HG03159 (cell line): Measurements from ENCODE around the gene TXNIP.

ENCODE experiments used
- ATAC-seq: cut with Tn5 transposase; IDR thresholded peaks from one replicate; pipeline ENCODE4 v1.9.1; 2021; ENCODE audit warnings: mild to moderate bottlenecking, moderate library complexity; ENCODE audit not compliant: unreplicated experiment

The TXNIP gene

DNA sequence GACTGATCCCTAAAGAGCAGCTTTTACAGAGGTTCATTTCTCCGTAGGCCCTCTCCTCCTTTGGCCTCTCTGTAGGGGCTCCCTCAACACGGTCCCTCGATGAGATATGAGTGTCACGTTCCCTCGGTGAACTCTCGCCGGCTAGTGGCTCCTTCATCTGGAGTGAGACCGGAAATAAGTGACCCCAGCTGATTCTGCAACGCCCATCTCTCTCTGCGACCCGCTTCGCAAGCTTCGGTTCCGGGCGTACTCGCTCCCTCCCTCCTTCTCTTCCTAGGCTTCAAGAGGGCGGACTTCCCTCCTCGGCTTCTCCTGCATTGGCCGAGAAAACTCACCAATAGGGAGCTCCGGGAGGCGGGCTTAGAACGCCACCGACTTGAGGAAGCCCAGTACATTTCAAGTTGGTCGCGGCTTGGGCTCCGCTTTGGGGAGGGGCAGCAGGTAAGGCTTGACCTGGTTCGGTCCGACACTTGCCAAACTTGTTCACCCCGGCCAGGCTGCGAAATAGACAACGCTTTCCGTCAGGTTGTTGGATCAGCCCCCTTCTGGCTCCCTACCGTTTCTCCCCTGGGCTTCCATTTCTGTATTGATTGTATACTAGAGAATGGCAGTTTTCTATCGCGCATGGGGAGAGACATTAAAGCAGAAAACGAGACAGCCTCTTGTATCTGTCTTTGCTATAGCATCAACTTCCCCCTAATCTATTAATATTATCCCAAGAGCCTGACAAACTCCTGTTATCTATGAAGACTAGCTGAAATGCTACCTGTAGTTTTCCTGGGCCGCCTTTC, 31.9 kb downstream of the TXNIP start, which contains the start of the genes ANKRD34A and POLR3GL:
Gene ANKRD34A (minus strand): TSS at position 248 of the 791 bp plus-strand sequence. CDS start 2,816 bp downstream, outside the sequence.
Gene POLR3GL (plus strand): TSS at position 363 of the 791 bp plus-strand sequence. CDS start 10,176 bp downstream, outside the sequence.
- peak; percentile 92 for ATAC-seq

DNA sequence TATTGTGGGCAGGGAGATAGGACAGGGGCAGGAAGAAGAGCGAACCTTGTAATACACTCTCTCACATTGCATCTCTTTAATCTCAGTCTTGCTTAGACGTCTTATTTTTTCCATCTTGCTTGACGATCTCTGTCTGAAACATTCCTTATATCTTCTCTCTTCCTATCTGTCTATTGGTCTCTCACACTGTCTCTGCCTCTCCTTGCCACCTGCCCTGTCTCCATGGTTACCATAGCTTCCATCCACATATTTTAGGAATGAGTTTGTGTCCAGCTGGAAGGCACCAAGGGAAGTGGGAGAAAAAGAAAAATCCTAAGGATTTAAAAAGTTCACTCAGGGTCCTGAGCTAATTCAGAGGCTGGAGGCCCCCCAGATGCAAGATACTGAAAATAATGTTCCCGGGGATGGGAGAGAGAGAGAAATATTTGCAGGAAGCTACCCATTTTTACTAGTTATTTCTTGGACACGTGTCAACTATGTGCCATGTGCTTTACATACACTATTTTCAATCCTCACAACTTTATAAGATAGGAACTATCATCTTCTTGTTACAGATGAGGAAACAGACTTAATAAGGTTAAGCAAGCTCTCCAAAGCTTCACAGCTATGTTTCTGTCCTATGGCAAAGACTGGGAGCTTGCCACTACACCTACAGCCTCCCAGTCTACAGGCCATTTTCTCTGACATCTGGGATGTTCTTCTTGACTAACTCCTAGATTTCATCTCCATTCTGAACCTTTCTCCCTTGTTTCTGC, 32.9 kb downstream of the TXNIP start:
- no peak for ATAC-seq

DNA sequence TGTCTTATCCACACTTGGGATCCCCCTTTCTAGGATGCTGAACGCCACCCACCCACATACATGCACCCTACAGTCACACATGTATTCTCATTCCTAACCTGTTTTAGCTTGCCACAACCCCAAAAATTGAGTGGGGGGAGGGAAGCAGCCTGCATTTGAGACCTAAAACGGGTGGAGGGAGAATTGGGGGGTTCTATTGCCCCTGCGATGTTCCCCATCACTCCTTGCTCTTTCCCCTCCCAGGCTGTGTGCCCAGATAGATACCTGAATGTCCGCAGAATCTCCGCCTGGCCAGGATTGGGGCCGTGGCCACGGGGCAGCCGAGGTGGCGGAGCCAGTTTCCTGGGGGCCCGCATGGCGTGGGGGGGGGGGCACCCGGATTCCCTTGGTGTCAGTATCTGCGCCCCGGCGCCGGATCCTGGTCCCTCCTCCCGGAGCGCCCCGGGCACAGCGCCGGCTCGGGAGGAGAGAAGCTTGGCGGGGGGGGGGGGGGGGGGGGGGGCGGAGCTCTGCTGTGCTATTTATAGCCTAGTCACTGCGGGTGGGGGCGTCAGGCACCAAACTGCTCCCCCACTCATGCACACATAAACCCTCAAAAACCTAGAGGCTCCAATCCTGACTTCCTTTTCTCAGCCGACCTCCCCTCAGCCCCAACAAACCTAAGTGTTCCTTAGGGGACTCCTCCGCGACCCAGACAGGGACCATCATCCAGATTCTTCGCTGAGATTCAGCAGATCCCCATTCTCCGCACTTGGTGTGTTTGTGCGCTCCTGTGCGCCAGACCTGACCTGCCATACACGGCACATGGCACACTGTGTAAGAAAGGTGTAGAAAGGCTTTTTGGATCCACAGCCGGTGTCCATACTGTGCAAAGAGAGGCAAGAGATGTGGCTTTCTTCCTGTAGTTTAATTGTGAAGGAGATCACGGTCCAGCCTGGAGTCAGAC, 33.9 kb downstream of the TXNIP start:
- no peak for ATAC-seq

DNA sequence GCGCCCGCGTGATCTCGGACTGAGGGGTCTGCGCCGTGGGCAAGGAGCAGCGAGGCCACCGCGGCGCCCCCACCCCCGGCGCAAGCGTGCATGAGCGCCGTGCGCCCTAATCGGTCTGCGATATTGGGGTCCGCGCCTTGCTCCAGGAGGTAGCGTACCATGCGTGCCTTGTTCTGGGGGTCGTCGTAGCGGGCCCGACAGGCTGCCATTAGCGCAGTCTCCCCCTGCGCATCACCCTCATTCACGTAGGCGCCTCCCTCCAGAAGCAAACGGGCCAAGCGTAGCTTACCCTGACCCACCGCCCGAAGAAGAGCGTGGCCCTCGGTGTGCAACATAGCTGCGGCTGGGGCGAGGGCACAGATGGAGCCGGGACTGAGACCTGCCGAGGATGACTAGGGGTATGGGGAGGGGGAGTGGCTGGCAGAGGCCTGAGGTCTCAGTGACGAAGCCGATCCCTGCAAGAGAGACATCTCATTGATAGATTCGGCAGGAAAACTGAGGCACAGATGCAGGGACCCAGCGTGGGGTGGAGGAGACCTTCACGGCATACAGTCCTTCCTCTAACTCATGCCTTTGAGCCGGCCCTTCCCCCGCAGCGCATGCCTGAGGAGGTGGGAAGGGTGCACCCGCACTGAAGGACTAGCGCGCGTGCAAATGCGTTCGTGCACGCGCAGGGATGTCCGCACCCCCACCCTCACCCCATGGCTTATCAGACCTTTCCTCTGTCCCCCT, 34.8 kb downstream of the TXNIP start:
- ATAC-seq: no peak

DNA sequence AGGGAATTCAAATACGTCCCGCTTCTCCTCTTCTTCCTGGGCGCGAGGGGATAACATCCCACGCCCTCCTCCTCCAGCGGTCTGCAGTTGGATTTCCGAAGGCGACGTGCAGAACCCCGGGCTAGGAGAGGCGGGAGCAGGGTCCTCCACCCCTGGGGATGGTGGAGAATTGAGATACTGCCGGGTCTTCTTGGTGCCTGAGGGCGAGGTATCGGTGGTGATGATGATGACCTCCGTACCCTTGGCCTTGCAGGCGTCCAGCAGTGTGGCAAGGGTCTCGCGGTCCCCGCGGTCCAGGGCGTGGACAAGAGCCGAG, 35.3 kb downstream of the TXNIP start:
- no peak for ATAC-seq

DNA sequence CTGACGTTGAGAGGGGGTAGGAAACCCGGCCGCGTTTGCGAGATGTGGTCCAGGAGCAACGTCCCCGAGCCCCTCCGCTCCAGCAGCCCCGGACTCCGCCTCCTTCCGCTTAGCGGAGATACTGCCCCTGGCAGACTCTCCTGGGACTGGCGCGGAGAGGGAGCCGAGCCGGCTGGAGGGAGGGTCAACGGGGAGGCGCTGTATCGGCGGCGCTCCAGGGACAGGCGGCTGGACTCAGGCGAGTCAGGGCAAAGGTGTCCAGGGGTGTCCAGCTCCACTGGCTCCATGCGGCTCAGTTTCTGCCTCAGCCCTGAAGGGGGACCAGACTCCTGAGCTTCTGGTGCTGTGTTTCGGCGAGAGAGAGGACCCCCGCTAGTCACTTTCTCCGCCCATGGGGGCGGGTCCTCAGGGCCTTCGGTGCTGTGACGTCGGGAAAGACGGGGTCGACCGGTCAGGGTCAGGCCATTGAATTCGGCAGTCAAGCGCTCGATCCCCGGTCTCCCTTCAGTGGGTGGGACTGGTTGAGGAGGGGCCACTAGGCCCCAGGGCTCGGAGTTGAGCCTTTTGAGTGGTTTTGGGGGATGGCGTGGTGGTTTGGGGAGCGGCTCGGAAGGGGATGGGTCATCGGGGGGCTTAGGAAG, 35.8 kb downstream of the TXNIP start:
- no peak for ATAC-seq

DNA sequence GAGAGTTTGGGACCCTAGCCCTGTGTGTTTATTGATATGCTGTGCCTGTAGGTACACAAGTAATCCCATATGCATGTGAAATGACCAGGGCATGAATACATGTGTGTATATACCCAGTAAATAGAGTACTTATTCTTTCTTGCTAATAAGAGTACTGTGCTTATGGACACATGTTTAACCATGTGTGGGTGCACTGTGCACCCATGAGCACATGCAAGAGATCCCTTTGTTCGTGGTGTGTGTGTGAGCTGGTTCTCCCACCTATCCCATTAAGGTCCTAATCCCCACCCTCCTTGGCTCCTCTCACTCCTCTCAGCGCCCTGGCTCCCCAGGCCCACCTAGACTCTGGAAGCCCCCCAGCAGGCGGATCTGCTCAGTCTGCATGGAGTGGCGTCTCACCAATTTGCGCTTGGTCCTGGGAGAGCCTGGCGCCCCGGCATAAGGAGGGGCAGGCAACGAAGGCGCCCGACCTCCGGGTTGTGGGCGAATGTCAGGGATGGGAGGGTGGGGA, 36.4 kb downstream of the TXNIP start:
- ATAC-seq: no peak

DNA sequence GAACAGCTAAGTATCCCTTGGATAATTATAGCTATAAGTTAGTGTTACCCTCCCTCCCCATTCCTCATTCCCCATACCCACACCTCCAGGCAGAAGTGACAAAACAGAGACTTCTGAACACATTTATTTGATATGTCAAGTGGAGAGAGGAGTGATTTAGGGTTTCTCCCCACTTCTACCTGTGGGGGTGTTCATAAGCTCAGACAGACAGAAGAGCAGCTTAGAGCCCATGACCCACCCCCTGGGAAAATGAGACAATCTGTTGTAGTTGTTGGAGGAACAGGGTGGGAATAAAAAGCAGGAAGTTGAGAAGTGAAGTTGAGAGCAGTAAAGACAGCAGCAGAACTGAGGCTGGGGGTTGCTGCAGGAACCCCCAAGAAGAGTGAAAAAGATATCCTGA, 37.0 kb downstream of the TXNIP start:
- ATAC-seq: no peak

DNA sequence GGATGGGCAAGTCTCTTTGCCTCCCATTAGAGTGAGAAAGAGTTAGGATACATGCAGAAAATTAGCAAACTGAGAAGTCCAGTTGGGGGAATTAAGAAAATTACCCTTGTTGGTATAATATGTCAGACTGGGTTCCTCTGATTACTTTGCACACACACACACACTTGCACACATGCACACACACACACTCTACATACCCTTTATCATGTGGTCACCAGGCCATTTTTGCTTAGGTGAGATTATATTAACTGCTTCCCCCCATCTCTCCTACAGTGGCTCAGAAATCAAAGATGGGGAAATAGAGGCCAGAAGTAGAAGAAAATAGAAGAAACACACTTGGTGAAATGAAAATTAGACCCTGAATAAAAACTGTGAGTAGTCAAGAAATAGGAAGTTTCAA, 37.6 kb downstream of the TXNIP start:
- no peak for ATAC-seq

DNA sequence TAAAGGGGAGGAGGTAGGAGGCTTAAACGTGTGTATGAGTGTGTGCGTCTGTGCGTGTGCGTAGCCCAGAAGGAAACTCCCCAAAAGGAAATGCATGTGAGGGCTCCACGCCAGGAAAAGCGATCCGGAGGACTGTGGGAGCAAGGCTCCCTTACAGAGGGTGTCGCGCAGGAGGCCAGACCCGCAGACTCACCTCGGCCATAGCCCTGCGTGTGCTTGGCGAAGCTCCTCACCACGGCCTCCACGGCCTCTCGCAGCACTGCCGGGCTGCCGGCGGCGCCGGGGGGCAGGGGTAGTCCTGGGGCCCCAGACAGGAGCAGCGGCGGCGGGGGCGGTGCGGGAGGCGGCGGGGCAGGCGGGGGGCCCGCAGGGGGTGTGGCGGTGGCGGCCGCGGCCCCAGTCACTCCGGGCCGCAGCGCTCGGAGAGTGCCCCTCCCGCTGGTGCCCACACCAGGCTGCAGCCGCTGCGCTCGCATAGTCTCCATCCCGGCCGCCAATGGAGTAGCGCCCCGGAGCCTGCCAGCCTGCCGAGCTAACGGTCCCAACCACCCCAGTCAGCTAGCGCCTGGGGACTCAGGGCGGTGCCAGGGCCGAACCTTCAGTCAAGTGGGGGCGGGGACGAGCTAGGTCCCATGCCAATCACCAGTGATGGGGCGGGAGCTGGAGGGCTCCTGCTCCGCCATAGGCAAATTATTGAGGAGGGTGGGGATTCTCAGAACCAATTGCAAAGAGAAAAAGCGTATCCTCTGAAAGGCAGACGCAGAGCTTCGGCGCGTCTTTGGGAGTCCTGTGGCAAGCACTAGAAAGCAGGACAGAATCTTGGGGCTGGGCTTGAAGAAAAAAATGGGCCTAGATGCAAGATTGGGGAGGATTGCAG, 38.7 kb downstream of the TXNIP start, which contains the start of gene LIX1L:
Gene LIX1L (minus strand): TSS at position 575 of the 877 bp plus-strand sequence. CDS start 90 bp downstream, at position 485.
- ATAC-seq: peak; percentile 85

DNA sequence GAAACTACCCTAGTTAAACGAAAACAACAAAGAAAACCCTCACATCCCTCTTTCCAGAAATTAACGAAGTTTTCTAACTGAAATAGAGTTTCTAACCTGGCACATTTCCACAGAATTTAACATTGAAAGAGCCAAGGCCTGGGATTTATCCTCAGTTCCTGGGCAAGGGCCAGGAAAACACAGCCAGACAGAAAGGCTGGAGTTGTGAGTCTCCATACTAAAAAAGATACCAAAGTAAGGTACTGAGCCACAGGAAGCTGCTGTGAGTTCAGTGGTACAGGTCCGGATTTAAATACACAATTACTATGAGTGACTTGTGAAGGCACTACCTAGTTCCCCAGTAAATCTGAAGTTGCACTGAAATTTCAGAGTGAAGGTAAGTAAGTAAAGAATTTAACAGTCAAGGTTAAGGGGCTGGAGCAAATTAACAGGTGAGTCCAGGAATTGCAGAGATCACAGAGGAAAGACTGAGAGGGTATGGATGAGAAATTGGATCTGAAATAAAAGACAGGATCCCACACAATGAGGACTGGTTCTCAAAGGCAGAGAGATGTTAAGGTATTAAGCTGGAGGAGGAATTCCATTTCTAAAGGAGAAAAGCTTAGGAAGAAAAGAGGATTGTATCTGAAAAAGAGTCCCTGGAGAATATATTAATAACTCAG, 39.5 kb downstream of the TXNIP start:
- ATAC-seq: no peak

DNA sequence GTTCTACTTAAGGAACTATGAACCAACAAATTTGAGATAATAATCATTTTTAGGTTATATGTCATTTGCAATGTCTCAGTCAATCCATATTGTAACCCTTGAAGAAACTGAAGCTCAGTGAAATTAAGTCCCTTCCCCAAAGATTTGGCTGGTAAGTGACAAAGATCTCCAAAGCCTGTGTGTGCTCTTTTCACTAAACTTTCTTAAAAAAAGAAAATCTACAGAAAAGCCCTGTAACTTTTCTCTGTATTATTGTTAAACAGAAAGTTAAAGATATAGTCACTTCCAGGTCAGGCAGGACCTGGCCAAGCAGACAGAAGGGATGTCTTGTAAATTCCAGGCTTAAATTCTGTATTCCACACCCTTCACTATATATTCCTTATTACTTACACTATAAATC, 40.0 kb downstream of the TXNIP start:
- ATAC-seq: no peak

DNA sequence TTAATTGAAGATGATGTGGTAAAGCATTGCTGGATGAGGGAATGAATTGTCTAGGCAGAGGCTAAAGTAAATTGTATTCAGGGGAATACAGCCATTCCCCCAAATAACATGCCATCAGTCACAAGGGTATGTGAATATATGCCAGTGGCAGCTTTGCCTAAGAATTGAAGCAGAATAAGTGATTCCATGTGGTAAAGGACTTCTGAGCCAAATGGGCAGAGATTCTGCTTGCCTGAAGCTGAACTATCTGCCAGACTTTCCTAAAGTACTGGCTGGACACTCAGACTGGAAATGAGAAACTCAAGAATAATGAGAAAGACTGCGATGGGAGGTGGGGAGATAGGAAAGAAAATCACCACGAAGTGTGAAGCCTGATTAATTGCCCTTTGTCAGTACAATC, 40.9 kb downstream of the TXNIP start:
- no peak for ATAC-seq

DNA sequence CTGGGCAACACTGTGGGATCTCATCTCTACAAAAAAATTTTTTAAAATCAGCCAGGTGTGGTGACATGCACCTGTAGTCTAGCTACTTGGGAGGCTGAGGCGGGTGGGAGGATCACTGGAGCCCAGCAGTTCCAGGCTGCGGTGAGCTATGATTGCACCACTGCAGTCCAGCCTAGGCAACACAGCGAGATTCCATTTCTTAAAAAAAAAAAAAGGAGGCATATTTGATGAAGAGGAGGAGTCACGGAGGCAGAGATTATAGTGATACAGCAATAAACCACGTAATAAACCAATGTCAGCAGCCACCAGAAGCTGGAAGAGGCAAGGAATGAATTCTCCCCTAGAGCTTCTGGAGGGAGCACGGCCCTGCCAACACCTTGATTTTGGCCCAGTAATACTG, 42.5 kb downstream of the TXNIP start:
- no peak for ATAC-seq

DNA sequence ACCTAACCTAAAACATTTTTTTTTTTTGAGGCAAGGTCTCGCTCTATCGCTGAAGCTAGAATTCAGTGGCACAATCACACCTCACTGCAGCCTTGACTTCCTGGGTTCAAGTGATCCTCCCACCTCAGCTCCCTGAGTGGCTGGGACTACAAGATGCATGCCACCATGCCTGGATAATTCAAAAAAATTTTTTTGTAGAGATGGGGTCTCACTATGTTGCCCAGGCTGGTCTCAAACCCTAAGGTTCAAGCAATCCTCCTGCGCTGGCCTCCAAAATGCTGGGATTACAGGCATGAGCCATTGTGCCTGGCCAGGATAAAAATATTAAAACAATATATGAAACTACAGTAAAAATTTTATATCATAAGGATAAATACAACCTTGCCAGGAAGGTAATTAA, 43.5 kb downstream of the TXNIP start:
- ATAC-seq: no peak

DNA sequence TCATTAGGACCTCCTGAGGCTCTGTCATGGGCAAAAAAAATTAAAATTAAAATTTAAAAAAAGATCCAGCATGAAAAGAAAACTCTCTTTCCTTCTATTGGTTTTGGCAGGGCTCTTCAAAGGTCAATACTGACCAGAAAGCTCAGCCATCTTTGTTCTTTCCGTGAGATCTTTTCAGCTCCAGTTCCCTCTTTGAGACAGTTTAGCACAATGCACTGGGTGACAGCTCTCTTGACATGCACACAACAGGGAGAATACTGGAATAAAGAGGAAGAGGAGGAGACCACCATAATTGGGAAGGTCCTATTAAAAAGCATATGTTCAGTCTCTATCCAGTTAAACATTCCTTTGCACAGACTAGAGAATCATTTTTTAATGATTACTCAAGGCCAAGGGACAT, 44.9 kb downstream of the TXNIP start:
- no peak for ATAC-seq

DNA sequence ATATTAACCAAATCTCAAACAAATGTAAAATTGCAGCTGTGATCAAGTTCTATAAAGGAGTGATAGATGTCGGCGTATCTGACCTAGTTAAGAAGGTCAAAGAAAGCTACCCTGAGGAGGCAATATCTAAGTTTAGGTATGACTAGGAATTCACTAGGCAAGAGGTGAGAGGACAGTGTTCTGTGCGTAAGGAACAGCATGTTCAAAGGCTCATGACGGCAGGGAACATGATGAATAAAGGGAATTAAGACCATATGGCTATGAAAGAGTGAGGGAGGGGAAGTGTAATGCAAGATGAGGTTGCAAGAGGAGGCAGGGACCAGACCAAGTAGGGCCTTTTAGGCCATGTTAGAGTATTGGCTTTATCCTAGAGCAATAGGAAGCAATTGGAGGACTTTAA, 47.2 kb downstream of the TXNIP start:
- no peak for ATAC-seq

DNA sequence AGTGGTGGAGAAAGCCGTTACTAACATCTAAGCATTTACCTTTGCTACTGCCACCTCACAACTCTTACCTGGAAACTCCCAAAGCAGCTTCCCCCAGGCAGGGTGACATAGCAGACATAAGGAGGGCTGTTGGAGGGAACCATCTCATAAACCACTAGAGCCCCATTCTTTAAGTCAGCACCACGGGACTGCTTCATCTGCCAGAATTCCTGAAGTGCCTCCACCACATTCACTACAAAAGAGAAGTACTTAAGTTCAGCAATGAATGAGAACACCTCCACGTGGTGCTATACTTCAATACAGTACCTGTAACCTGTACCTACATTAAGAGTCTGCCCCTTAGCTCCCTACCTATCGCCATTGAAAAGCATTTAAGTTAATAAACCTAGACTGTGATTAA, 48.8 kb downstream of the TXNIP start:
- ATAC-seq: no peak
